HG03025 (cell line): ENCODE data around the gene ISG20L2.

Experiments used
- ATAC-seq: cut with Tn5 transposase; IDR thresholded peaks from one replicate; pipeline ENCODE4 v1.9.1; 2021; ENCODE audit warnings: mild to moderate bottlenecking, moderate library complexity; ENCODE audit not compliant: unreplicated experiment, low FRiP score

ISG20L2 gene

GRCh38 chr1:156708218-156708661 is 20.3 kb downstream of the ISG20L2 start:
- no peak for ATAC-seq

- no peak for ATAC-seq
These were observed 20.9 kb downstream of the ISG20L2 start for GRCh38 chr1:156707417-156708217.

GRCh38 chr1:156706657-156707416 is 21.7 kb downstream of the ISG20L2 start:
- ATAC-seq: no peak

- no peak for ATAC-seq
These were observed 22.5 kb downstream of the ISG20L2 start for GRCh38 chr1:156705918-156706656.

- no peak for ATAC-seq
These were observed 23.1 kb downstream of the ISG20L2 start, which contains the start of gene CRABP2 for GRCh38 chr1:156705321-156705917. Gene CRABP2, minus strand, starts transcription at chr1:156705583. Its CDS starts 137 bp downstream, at chr1:156705446.

GRCh38 chr1:156704930-156705320 is 23.6 kb downstream of the ISG20L2 start:
- no peak for ATAC-seq

GRCh38 chr1:156704166-156704711 is 24.3 kb downstream of the ISG20L2 start:
- ATAC-seq: no peak

GRCh38 chr1:156703741-156704140 is 24.8 kb downstream of the ISG20L2 start:
- ATAC-seq: no peak

- no peak for ATAC-seq
These were observed 25.2 kb downstream of the ISG20L2 start for GRCh38 chr1:156703336-156703735.

- no peak for ATAC-seq
These were observed 27.6 kb downstream of the ISG20L2 start for GRCh38 chr1:156700736-156701531.

- no peak for ATAC-seq
These were observed 29.6 kb downstream of the ISG20L2 start for GRCh38 chr1:156698995-156699394.

- ATAC-seq: no peak
These were observed 31.1 kb downstream of the ISG20L2 start for GRCh38 chr1:156697481-156697880.

GRCh38 chr1:156696755-156697154 is 31.8 kb downstream of the ISG20L2 start:
- ATAC-seq: no peak

- ATAC-seq: no peak
These were observed 33.9 kb downstream of the ISG20L2 start for GRCh38 chr1:156694690-156694962.

GRCh38 chr1:156693848-156694689 is 34.5 kb downstream of the ISG20L2 start:
- no peak for ATAC-seq

- no peak for ATAC-seq
These were observed 35.4 kb downstream of the ISG20L2 start for GRCh38 chr1:156692925-156693847.

GRCh38 chr1:156692441-156692924 is 36.1 kb downstream of the ISG20L2 start:
- no peak for ATAC-seq
